Sigmoid colon (tissue), 4 donors: ENCODE data around the gene DRC3.

Source experiments
- POLR2A ChIP-seq, 2 donors: fragments of 450-650 bp; IDR thresholded peaks; one replicate each; pipeline ENCODE4 v1.6.1; 2016; ENCODE audit warnings: antibody characterized with exemption in 2 of 2, mild to moderate bottlenecking in 2 of 2, moderate library complexity in 2 of 2
- POLR2AphosphoS5 ChIP-seq, 4 donors: sonication (generic); formaldehyde crosslinking; IDR thresholded peaks; one replicate each; pipeline ENCODE4 v1.6.1; 2017; ENCODE audit warnings: antibody characterized with exemption in 4 of 4
- TF ChIP-seq, protein P1 (sequence below), 4 experiments: fragments of 450-650 bp in 3 of 4; fragments of 200-600 bp in 1 of 4; IDR thresholded peaks; one replicate each; pipeline ENCODE4 v1.5.1; 2016 to 2019; ENCODE audit warnings: antibody characterized with exemption in 4 of 4, mild to moderate bottlenecking in 3 of 4, moderate library complexity in 2 of 4

DNA sequence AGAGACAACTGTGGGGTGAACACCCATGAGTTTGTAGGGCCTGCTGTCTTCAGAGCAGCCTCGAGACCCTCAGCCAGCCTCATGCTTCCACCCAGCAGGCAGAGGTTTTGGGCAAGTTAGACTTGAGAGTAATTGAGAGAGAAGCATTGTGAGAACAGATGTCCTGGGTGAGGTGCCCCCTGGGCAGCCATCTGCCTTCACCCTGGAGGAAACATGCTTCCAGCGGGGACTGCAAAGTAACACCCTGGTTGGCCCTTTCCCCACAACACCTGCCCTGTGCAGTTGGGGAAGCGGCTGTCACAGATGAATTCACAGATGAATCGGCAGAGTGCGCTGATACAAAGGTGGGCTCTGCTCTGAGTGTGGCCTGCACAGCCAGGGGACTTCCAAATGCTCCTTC, 42.9 kb downstream of the DRC3 start:
- no peak for TF ChIP-seq POLR2A (IDR thresholded peaks at IDR 0.05)
- no peak for TF ChIP-seq POLR2AphosphoS5 (IDR thresholded peaks at IDR 0.05)
- TF ChIP-seq, protein P1, sequence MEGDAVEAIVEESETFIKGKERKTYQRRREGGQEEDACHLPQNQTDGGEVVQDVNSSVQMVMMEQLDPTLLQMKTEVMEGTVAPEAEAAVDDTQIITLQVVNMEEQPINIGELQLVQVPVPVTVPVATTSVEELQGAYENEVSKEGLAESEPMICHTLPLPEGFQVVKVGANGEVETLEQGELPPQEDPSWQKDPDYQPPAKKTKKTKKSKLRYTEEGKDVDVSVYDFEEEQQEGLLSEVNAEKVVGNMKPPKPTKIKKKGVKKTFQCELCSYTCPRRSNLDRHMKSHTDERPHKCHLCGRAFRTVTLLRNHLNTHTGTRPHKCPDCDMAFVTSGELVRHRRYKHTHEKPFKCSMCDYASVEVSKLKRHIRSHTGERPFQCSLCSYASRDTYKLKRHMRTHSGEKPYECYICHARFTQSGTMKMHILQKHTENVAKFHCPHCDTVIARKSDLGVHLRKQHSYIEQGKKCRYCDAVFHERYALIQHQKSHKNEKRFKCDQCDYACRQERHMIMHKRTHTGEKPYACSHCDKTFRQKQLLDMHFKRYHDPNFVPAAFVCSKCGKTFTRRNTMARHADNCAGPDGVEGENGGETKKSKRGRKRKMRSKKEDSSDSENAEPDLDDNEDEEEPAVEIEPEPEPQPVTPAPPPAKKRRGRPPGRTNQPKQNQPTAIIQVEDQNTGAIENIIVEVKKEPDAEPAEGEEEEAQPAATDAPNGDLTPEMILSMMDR (IDR thresholded peaks at IDR 0.05): no peak
